ENCODE results near the gene TMEM45B.
"Not testable (repeated sequence)": the region's sequence is repeated elsewhere in the genome, so short reads cannot be mapped to it uniquely, and the experiment has no call there.

Gene TMEM45B

DNA sequence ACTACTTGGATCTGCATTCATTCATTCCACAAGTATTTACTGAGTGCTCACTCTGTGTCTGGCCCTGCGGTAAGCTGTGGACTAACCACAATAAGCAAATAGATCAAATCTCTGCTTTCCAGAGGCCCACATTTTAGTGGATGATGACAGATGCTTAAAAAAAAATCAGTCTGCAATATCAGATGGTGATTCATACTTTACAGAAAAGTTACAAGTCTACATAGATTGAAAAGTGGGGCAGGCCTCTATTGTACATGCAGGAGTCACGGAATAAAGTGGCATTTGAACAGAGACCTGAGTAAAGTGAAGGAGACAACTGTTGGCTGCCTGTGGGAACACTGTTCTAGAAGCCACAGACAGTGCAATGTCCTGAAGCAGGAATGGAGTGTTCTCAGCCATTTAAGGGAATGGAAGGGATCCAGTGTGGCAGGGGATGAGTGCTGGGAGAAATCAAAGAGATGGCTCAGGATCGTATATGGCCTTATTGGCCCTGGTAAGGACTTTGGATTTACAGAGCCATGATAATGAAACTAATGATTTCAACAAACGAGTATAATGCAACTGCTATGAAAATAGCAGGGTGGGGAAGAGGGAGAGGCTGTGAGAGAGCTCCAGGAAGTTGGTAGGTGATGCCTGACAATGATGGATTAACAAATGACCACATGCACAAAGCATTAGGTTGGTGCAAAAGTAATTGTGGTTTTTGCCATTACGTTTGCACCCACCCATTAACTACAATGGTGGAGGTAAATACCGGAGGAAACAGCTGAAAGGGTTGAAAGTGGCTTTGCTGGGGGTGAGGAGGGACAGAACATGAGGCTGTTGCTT lies 31.1 kb downstream of the TMEM45B start:
- TF ChIP-seq, protein P1, sequence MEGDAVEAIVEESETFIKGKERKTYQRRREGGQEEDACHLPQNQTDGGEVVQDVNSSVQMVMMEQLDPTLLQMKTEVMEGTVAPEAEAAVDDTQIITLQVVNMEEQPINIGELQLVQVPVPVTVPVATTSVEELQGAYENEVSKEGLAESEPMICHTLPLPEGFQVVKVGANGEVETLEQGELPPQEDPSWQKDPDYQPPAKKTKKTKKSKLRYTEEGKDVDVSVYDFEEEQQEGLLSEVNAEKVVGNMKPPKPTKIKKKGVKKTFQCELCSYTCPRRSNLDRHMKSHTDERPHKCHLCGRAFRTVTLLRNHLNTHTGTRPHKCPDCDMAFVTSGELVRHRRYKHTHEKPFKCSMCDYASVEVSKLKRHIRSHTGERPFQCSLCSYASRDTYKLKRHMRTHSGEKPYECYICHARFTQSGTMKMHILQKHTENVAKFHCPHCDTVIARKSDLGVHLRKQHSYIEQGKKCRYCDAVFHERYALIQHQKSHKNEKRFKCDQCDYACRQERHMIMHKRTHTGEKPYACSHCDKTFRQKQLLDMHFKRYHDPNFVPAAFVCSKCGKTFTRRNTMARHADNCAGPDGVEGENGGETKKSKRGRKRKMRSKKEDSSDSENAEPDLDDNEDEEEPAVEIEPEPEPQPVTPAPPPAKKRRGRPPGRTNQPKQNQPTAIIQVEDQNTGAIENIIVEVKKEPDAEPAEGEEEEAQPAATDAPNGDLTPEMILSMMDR (IDR thresholded peaks at IDR 0.05; ENCODE audit: insufficient read depth, low read length, poor library complexity, severe bottlenecking) = no peak
- Histone ChIP-seq H3K4me3 (replicated peaks; ENCODE audit: low read depth, low read length) (no peak overlapping the region), H3K27me3 (replicated peaks; ENCODE audit: control insufficient read depth, insufficient read depth, low read length) (no peaks in the 10 kb centered on the region; the same call in 1 of the 2 replicates), H3K36me3 (ENCODE audit: control insufficient read depth, insufficient read depth, low read length) (no peaks in the 10 kb centered on the region)
- no peak for DNase-seq (ENCODE audit: extremely low read depth, insufficient read length)

DNA sequence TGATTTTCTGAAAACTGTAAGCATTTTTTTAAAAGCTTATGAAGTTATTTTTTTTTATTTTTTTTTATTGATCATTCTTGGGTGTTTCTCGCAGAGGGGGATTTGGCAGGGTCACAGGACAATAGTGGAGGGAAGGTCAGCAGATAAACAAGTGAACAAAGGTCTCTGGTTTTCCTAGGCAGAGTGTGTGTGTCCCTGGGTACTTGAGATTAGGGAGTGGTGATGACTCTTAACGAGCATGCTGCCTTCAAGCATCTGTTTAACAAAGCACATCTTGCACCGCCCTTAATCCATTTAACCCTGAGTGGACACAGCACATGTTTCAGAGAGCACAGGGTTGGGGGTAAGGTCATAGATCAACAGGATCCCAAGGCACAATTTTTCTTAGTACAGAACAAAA lies 31.7 kb downstream of the TMEM45B start:
- DNase-seq (ENCODE audit: extremely low read depth, insufficient read length); H3K4me3 ChIP-seq (replicated peaks; ENCODE audit: low read depth, low read length); H3K36me3 ChIP-seq (ENCODE audit: control insufficient read depth, insufficient read depth, low read length); H3K27me3 ChIP-seq (replicated peaks; ENCODE audit: control insufficient read depth, insufficient read depth, low read length): not testable (repeated sequence)

DNA sequence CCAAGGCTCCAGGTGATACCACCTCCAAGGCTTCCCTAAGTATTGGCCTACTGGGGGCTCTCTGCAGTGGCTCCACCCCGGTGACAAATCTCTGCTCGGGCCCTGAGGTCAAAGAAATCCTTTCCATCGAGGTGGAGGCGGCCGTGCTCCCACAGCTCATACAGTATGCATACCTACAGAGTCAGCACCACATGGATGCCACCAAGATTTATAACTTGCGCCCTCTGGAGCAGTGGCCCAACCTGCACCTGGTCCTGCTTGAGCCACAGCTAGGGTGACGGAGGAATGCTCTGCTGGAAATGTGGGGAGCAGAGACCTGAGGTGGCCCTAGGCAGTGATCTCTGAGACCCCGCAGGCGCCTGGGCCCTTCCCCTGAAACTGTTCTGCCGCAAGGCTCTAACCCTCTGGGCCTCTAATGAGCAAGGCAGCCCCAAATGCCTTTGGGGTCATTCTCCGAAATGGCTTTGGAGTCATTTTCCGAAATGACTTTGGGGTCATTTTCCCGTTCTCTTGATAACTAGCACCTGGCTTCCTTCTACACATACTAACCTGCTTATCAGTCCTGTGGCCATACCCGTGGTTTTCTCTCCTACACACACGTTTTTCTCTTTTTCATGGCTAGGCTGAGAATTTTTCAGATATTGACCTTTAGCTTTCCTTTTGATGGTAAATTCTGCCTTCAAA lies 33.9 kb downstream of the TMEM45B start:
- Histone ChIP-seq H3K36me3 (ENCODE audit: control insufficient read depth, insufficient read depth, low read length) (no peaks in the 10 kb centered on the region), H3K4me3 (replicated peaks; ENCODE audit: low read depth, low read length) (no peak overlapping the region), H3K27me3 (replicated peaks; ENCODE audit: control insufficient read depth, insufficient read depth, low read length) (no peaks in the 10 kb centered on the region)
- DNase-seq (ENCODE audit: extremely low read depth, insufficient read length) = no peak
- TF ChIP-seq, protein P1 (IDR thresholded peaks at IDR 0.05; ENCODE audit: insufficient read depth, low read length, poor library complexity, severe bottlenecking) = no peak

DNA sequence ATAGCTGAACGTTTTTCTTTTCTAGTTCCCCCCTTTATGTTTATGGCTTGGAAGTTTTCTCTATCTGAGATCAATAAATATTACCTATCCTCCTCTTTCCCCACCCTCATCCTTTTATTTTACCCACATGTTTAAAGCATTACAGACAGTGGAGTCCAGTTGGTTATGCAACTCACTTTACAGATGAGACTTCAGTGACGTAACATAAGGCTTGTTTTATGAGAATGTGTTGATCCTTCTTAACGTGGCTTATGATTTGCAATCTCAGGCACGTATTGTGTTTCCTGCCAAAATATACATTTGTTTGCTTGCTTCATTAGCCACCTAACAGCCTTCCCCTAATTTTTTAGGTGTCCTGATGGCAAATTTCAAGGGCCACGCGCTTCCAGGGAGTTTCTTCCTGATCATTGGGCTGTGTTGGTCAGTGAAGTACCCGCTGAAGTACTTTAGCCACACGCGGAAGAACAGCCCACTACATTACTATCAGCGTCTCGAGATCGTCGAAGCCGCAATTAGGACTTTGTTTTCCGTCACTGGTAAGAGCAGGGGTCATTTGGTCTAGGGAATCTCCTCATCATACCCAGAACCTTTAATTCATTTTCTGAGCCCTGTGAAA lies 36.6 kb downstream of the TMEM45B start:
- H3K36me3 ChIP-seq (ENCODE audit: control insufficient read depth, insufficient read depth, low read length) = no peaks in the 10 kb centered on the region
- DNase-seq (ENCODE audit: extremely low read depth, insufficient read length) = no peak
- TF ChIP-seq, protein P1 (IDR thresholded peaks at IDR 0.05; ENCODE audit: insufficient read depth, low read length, poor library complexity, severe bottlenecking) = no peak
- no peak overlapping the region for H3K4me3 ChIP-seq (replicated peaks; ENCODE audit: low read depth, low read length)
- H3K27me3 ChIP-seq (replicated peaks; ENCODE audit: control insufficient read depth, insufficient read depth, low read length) = no peaks in the 10 kb centered on the region

DNA sequence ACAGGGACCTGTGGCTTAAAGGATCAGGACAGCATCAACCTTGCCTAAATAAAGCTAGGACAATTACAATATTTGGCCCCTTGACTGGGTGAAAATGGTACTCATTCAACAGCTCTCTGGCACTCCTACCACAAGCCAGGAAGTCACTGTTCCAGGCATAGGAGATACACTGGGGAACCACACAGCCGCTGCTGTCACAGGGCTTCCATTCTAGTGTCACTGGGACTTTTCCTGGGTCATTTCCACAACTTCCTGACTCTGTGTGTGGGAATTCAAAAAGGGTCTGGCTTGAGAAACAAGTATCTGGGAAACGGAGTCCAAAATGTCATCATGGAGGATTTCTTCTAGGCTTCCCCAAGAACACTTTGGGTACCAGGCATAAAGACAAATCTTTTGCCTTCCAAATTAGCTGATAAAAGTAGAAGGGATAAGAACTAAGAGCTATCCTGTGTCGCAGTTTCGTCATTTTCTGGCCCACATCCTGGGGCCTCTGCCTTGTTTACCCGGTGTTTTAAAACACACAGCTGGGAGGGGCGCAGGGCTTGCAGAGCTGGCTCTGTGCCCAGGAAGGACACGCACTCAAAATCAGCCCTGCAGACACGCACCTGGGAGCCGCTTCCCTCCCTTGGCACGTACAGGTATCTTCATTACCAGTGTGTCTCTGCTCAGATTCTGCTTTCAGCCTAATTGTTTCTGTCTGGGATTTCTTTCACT lies 38.0 kb downstream of the TMEM45B start:
- Histone ChIP-seq H3K36me3 (ENCODE audit: control insufficient read depth, insufficient read depth, low read length) (0 out of 2 replicates have a peak, but pooled peaks cover 2% of the 10 kb centered on the region), H3K4me3 (replicated peaks; ENCODE audit: low read depth, low read length) (no peak overlapping the region), H3K27me3 (replicated peaks; ENCODE audit: control insufficient read depth, insufficient read depth, low read length) (no peaks in the 10 kb centered on the region)
- TF ChIP-seq, protein P1 (IDR thresholded peaks at IDR 0.05; ENCODE audit: insufficient read depth, low read length, poor library complexity, severe bottlenecking) = no peak
- no peak for DNase-seq (ENCODE audit: extremely low read depth, insufficient read length)

Measured in GM06990 (cell line).